ENCODE data around the gene NEMP1.
"Not testable (repeated sequence)": the region's sequence is repeated elsewhere in the genome, so short reads cannot be mapped to it uniquely, and the experiment has no call there.

Gene NEMP1

GRCh38 chr12:57086493-57087009 is 8.0 kb upstream of the NEMP1 start:
- WGBS (ENCODE audit: extremely low coverage, insufficient coverage, low lambda C conversion rate): no CpG with 5 or more reads among the region's 14 CpGs

DNA sequence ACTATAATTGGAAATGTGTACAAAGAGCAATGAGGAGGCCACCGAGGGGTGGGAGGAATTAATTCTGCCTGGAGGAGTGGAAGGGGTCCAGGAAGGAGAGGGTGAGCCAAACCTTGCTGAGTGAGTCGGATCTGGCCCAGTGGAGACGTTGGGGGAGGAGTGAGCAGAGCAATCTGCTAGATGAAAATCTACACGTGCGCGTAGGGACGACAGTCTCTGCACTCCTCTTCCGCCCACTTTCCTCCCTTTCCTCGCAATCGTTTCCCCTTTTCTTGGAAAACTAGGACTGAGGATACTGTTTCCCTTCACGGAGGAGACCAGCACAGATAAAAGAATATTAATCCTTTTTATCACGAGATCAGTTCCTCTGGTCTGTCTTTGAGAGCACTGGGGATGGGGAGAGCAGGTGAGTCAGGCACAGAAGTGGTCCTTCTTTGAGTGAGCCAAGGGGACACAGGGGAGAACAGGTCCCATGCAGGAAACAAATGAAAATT is 7.5 kb upstream of the NEMP1 start:
- Histone ChIP-seq H3K4me3 (ENCODE audit: low read length) (no peak overlapping the region), H3K18ac (ENCODE audit: low read length) (peak overlapping the region; percentile 71), H2BK15ac (replicated peaks; ENCODE audit: low read depth) (no peak overlapping the region), H2AK5ac (ENCODE audit: low read length) (no peak overlapping the region), H3K36me3 (ENCODE audit: control insufficient read depth, insufficient read depth, low read length) (no peaks in the 10 kb centered on the region), H3K4me2 (ENCODE audit: low read length) (peak overlapping the region; percentile 42), H3K27me3 (ENCODE audit: insufficient read depth, low read length, poor library complexity) (no peaks in the 10 kb centered on the region), H3K56ac (ENCODE audit: low read length) (peak overlapping the region; percentile 83), H3K4ac (ENCODE audit: low read depth, low read length) (no peak overlapping the region), H3K79me1 (ENCODE audit: low read length) (peaks cover 6% of the 10 kb centered on the region), H2BK120ac (ENCODE audit: low read depth, low read length) (no peak overlapping the region), H4K5ac (ENCODE audit: low read length) (no peak overlapping the region), H2BK5ac (ENCODE audit: low read length) (no peak overlapping the region), H3K27ac (ENCODE audit: low read depth, low read length) (peak overlapping the region; percentile 41), H3K9ac (ENCODE audit: low read length) (peak overlapping the region; percentile 59), H3K79me2 (ENCODE audit: control insufficient read depth, insufficient read depth, low read length) (peaks cover 8% of the 10 kb centered on the region), H3K4me1 (ENCODE audit: control insufficient read depth, low read depth, low read length) (peaks cover 4% of the 10 kb centered on the region), H3K23ac (ENCODE audit: low read length) (peak overlapping the region; percentile 67), H4K8ac (ENCODE audit: low read depth, low read length) (no peak overlapping the region)
- no CpG with 5 or more reads among the region's 12 CpGs for WGBS (ENCODE audit: extremely low coverage, insufficient coverage, low lambda C conversion rate)
- DNase-seq: peak; percentile 42

More at GRCh38 chr12:57086493-57087009, 8.0 kb upstream of the NEMP1 start:
- H3K18ac ChIP-seq (ENCODE audit: low read length): peak overlapping the region; percentile 95
- H2AK5ac ChIP-seq (ENCODE audit: low read length): no peak overlapping the region
- H4K5ac ChIP-seq (ENCODE audit: low read length): no peak overlapping the region
- peaks cover 6% of the 10 kb centered on the region for H3K79me1 ChIP-seq (ENCODE audit: low read length)
- H3K4ac ChIP-seq (ENCODE audit: low read depth, low read length): peak overlapping the region; percentile 95
- peak; percentile 89 for DNase-seq
- H3K36me3 ChIP-seq (ENCODE audit: control insufficient read depth, insufficient read depth, low read length): no peaks in the 10 kb centered on the region
- H4K8ac ChIP-seq (ENCODE audit: low read depth, low read length): peak overlapping the region; percentile 67
- H3K9ac ChIP-seq (ENCODE audit: low read length): peak overlapping the region; percentile 93
- peak overlapping the region; percentile 85 for H3K4me2 ChIP-seq (ENCODE audit: low read length)
- peak overlapping the region; percentile 92 for H3K56ac ChIP-seq (ENCODE audit: low read length)
- peaks cover 4% of the 10 kb centered on the region for H3K4me1 ChIP-seq (ENCODE audit: control insufficient read depth, low read depth, low read length)
- H3K27me3 ChIP-seq (ENCODE audit: insufficient read depth, low read length, poor library complexity): no peaks in the 10 kb centered on the region
- H3K4me3 ChIP-seq (ENCODE audit: low read length): peak overlapping the region; percentile 52
- peak overlapping the region; percentile 47 for H2BK15ac ChIP-seq (replicated peaks; ENCODE audit: low read depth)
- peaks cover 8% of the 10 kb centered on the region for H3K79me2 ChIP-seq (ENCODE audit: control insufficient read depth, insufficient read depth, low read length)
- peak overlapping the region; percentile 97 for H3K27ac ChIP-seq (ENCODE audit: low read depth, low read length)
- peak overlapping the region; percentile 97 for H2BK120ac ChIP-seq (ENCODE audit: low read depth, low read length)
- peak overlapping the region; percentile 23 for H2BK5ac ChIP-seq (ENCODE audit: low read length)
- peak overlapping the region; percentile 59 for H3K23ac ChIP-seq (ENCODE audit: low read length)

- DNase-seq: no peak
- Histone ChIP-seq H3K36me3 (ENCODE audit: control insufficient read depth, insufficient read depth, low read length) (no peaks in the 10 kb centered on the region), H3K27ac (ENCODE audit: low read depth, low read length) (no peak overlapping the region), H3K23ac (ENCODE audit: low read length) (no peak overlapping the region), H3K4ac (ENCODE audit: low read depth, low read length) (no peak overlapping the region), H2AK5ac (ENCODE audit: low read length) (no peak overlapping the region), H3K79me2 (ENCODE audit: control insufficient read depth, insufficient read depth, low read length) (peaks cover 6% of the 10 kb centered on the region), H3K18ac (ENCODE audit: low read length) (no peak overlapping the region), H3K56ac (ENCODE audit: low read length) (no peak overlapping the region), H3K9ac (ENCODE audit: low read length) (no peak overlapping the region), H3K79me1 (ENCODE audit: low read length) (peaks cover 6% of the 10 kb centered on the region), H4K8ac (ENCODE audit: low read depth, low read length) (no peak overlapping the region), H2BK15ac (replicated peaks; ENCODE audit: low read depth) (no peak overlapping the region), H3K4me3 (ENCODE audit: low read length) (no peak overlapping the region), H3K27me3 (ENCODE audit: insufficient read depth, low read length, poor library complexity) (no peaks in the 10 kb centered on the region), H2BK120ac (ENCODE audit: low read depth, low read length) (no peak overlapping the region), H2BK5ac (ENCODE audit: low read length) (no peak overlapping the region), H3K4me2 (ENCODE audit: low read length) (no peak overlapping the region), H4K5ac (ENCODE audit: low read length) (no peak overlapping the region), H3K4me1 (ENCODE audit: control insufficient read depth, low read depth, low read length) (peaks cover 1% of the 10 kb centered on the region)
- WGBS (ENCODE audit: extremely low coverage, insufficient coverage, low lambda C conversion rate): no CpG with 5 or more reads among the region's 1 CpG
These were observed 2.3 kb upstream of the NEMP1 start for GRCh38 chr12:57080855-57081254.

DNA sequence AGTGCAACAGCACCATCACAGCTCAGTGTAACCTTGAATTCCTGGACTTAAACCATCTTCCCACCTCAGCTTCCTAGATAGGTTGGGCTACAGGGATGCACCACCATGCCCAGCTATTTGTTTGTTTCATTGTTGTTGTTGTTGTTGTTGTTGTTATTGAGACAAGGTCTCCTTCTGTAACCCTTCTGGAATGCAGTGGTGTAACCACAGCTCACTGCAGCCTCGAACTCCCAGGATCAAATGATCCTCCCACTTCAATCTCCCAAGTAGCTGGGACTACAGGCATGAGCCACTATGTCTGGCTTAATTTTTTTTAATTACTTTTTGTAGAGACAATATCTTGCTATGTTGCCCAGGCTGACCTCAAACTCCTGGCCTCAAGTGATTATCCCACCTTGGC is 1.2 kb upstream of the NEMP1 start:
- Histone ChIP-seq H3K4me1 (ENCODE audit: control insufficient read depth, low read depth, low read length) (no peaks in the 10 kb centered on the region), H3K4me3 (ENCODE audit: low read length) (no peak overlapping the region), H3K27ac (ENCODE audit: low read depth, low read length) (no peak overlapping the region), H2AK5ac (ENCODE audit: low read length) (no peak overlapping the region), H3K4ac (ENCODE audit: low read depth, low read length) (no peak overlapping the region), H3K23ac (ENCODE audit: low read length) (no peak overlapping the region), H4K5ac (ENCODE audit: low read length) (no peak overlapping the region), H3K79me1 (ENCODE audit: low read length) (peaks cover 6% of the 10 kb centered on the region), H3K56ac (ENCODE audit: low read length) (no peak overlapping the region), H2BK5ac (ENCODE audit: low read length) (no peak overlapping the region), H3K27me3 (ENCODE audit: insufficient read depth, low read length, poor library complexity) (no peaks in the 10 kb centered on the region), H2BK120ac (ENCODE audit: low read depth, low read length) (no peak overlapping the region), H3K79me2 (ENCODE audit: control insufficient read depth, insufficient read depth, low read length) (peaks cover 6% of the 10 kb centered on the region), H4K8ac (ENCODE audit: low read depth, low read length) (no peak overlapping the region), H3K18ac (ENCODE audit: low read length) (no peak overlapping the region), H3K9ac (ENCODE audit: low read length) (no peak overlapping the region), H3K4me2 (ENCODE audit: low read length) (no peak overlapping the region), H3K36me3 (ENCODE audit: control insufficient read depth, insufficient read depth, low read length) (no peaks in the 10 kb centered on the region), H2BK15ac (replicated peaks; ENCODE audit: low read depth) (no peak overlapping the region)
- peak; percentile 63 for DNase-seq
- no CpG with 5 or more reads among the region's 1 CpG for WGBS (ENCODE audit: extremely low coverage, insufficient coverage, low lambda C conversion rate)

DNA sequence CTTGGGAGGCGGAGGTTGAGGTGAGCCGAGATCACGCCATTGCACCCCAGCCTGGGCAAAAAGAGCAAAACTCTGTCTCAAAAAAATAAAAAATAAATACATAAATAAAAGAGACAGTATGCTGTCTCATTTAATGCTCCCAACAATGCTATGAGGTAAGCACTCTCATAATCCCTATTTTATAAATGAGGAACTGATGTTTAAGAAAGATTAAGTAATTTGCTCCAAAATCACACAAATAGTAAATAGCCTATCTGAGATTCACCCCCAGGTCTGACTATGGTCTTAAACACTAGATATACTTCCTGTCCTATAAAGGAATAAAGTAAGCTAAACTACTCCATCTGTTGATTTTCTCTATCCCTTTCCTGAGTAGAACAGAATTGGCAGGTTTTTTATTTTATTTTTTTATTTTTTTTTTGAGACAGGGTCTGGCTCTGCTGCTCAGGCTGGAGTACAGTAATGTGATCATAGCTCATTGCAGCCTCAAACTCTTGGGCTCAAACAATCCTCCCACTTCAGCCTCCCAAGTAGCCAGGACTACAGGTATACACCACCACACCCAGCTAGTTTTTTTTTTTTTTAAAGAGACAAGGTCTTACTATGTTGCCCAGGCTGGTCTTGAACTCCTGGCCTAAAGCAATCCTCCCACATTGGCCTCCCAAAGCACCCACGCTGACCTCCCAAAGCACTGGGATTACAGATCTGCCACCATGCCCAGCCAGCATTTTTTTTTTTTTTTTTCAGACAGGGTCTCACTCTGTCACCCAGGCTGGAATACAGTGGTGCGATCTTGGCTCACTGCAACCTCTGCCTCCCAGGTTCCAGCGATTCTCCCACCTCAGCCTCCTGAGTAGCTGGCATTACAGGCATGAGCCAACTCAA is 4.8 kb downstream of the NEMP1 start:
- not testable (repeated sequence) for H4K5ac ChIP-seq (ENCODE audit: low read length); H2BK120ac ChIP-seq (ENCODE audit: low read depth, low read length)
- WGBS (ENCODE audit: extremely low coverage, insufficient coverage, low lambda C conversion rate): no CpG with 5 or more reads among the region's 6 CpGs

More for the DNA sequence above, 4.8 kb downstream of the NEMP1 start:
- not testable (repeated sequence) for H3K27ac ChIP-seq (ENCODE audit: low read depth, low read length); H2AK5ac ChIP-seq (ENCODE audit: low read length); H3K56ac ChIP-seq (ENCODE audit: low read length); H3K4ac ChIP-seq (ENCODE audit: low read depth, low read length); H3K79me2 ChIP-seq (ENCODE audit: control insufficient read depth, insufficient read depth, low read length); H3K27me3 ChIP-seq (ENCODE audit: insufficient read depth, low read length, poor library complexity); H3K4me2 ChIP-seq (ENCODE audit: low read length); H3K36me3 ChIP-seq (ENCODE audit: control insufficient read depth, insufficient read depth, low read length); H3K23ac ChIP-seq (ENCODE audit: low read length); H3K9ac ChIP-seq (ENCODE audit: low read length); H3K79me1 ChIP-seq (ENCODE audit: low read length); DNase-seq; H3K4me3 ChIP-seq (ENCODE audit: low read length); H3K18ac ChIP-seq (ENCODE audit: low read length); H2BK5ac ChIP-seq (ENCODE audit: low read length); H4K8ac ChIP-seq (ENCODE audit: low read depth, low read length); H2BK15ac ChIP-seq (replicated peaks; ENCODE audit: low read depth); H3K4me1 ChIP-seq (ENCODE audit: control insufficient read depth, low read depth, low read length)

Measured in mesendoderm (in vitro differentiated cells).